OCI-LY1 (cell line): ENCODE measurements around the gene HIBADH.

Source experiments
- CTCF ChIP-seq: fragments of 200-600 bp; sonication (generic), shearing (Covaris generic); IDR thresholded peaks from 2 replicates; pipeline ENCODE4 v1.5.1; 2017; ENCODE audit warnings: mild to moderate bottlenecking, antibody characterized with exemption, low read length, moderate library complexity, mixed read lengths
- EZH2 ChIP-seq: fragments of 200-600 bp; sonication (generic), shearing (Covaris generic); IDR thresholded peaks from 2 replicates; pipeline ENCODE4 v1.8.0; 2017; ENCODE audit warnings: borderline replicate concordance, mixed run types, mild to moderate bottlenecking, antibody characterized with exemption, low read length, moderate library complexity, mixed read lengths

- TF ChIP-seq CTCF (no peak), EZH2 (no peak)
These were observed 12.4 kb downstream of the HIBADH start for GRCh38 chr7:27650283-27650682.
